ENCODE data around the gene OR4Q2.

OR4Q2 gene

GRCh38 chr14:20035938-20036337 is 34.0 kb downstream of the OR4Q2 start, which contains the start of gene OR4K13:
Gene OR4K13 (minus strand): TSS chr14:20036038. CDS start chr14:20034758, 1,280 bp downstream.
- no peaks in the 10 kb centered on the region for H3K9me2 ChIP-seq (replicated peaks; ENCODE audit: control insufficient read depth, low read length)
- TF ChIP-seq EZH2phosphoT487 (IDR thresholded peaks at IDR 0.05; ENCODE audit: borderline replicate concordance, low read length) = no peak
- TF ChIP-seq CTCF (IDR thresholded peaks at IDR 0.05; ENCODE audit: low read depth, low read length, poor library complexity, severe bottlenecking) = no peak
- no peak within 1 kb of the TSS for H3K4me2 ChIP-seq (ENCODE audit: low read length)
- no peak within 1 kb of the TSS for H3K4me3 ChIP-seq (ENCODE audit: low read length)
- no peaks in the 10 kb centered on the region for H3K9me3 ChIP-seq (ENCODE audit: control insufficient read depth, insufficient read depth, low read length)
- H3K79me2 ChIP-seq (ENCODE audit: control insufficient read depth, low read length) = no peaks in the 10 kb centered on the region
- H3K36me3 ChIP-seq (ENCODE audit: control insufficient read depth, low read length) = no peaks in the 10 kb centered on the region
- H3F3A ChIP-seq (ENCODE audit: control insufficient read depth, insufficient read depth) = no peaks in the 10 kb centered on the region
- H3K4me1 ChIP-seq (ENCODE audit: control insufficient read depth, low read length) = no peaks in the 10 kb centered on the region
- no peak within 1 kb of the TSS for H3K27ac ChIP-seq (ENCODE audit: low read depth, low read length)
- H4K20me1 ChIP-seq (ENCODE audit: control insufficient read depth, insufficient read depth, low read depth, low read length) = no peaks in the 10 kb centered on the region
- H3K27me3 ChIP-seq (ENCODE audit: control insufficient read depth, low read length) = no peaks in the 10 kb centered on the region

GRCh38 chr14:20044243-20044642 is 42.3 kb downstream of the OR4Q2 start:
- Histone ChIP-seq H3K4me1 (ENCODE audit: control insufficient read depth, low read length) (no peaks in the 10 kb centered on the region), H4K20me1 (ENCODE audit: control insufficient read depth, insufficient read depth, low read depth, low read length) (no peaks in the 10 kb centered on the region), H3F3A (ENCODE audit: control insufficient read depth, insufficient read depth) (no peaks in the 10 kb centered on the region), H3K4me3 (ENCODE audit: low read length) (no peak overlapping the region), H3K27me3 (ENCODE audit: control insufficient read depth, low read length) (no peaks in the 10 kb centered on the region), H3K9me2 (replicated peaks; ENCODE audit: control insufficient read depth, low read length) (no peaks in the 10 kb centered on the region), H3K79me2 (ENCODE audit: control insufficient read depth, low read length) (no peaks in the 10 kb centered on the region), H3K36me3 (ENCODE audit: control insufficient read depth, low read length) (no peaks in the 10 kb centered on the region), H3K27ac (ENCODE audit: low read depth, low read length) (no peak overlapping the region), H3K9me3 (ENCODE audit: control insufficient read depth, insufficient read depth, low read length) (no peaks in the 10 kb centered on the region), H3K4me2 (ENCODE audit: low read length) (no peak overlapping the region)
- TF ChIP-seq EZH2phosphoT487 (IDR thresholded peaks at IDR 0.05; ENCODE audit: borderline replicate concordance, low read length) (no peak), CTCF (IDR thresholded peaks at IDR 0.05; ENCODE audit: low read depth, low read length, poor library complexity, severe bottlenecking) (no peak)

GRCh38 chr14:20048202-20048601 is 46.2 kb downstream of the OR4Q2 start:
- Histone ChIP-seq H3K27ac (ENCODE audit: low read depth, low read length) (no peak overlapping the region), H4K20me1 (ENCODE audit: control insufficient read depth, insufficient read depth, low read depth, low read length) (no peaks in the 10 kb centered on the region), H3K36me3 (ENCODE audit: control insufficient read depth, low read length) (no peaks in the 10 kb centered on the region), H3K79me2 (ENCODE audit: control insufficient read depth, low read length) (no peaks in the 10 kb centered on the region), H3K4me1 (ENCODE audit: control insufficient read depth, low read length) (no peaks in the 10 kb centered on the region), H3K4me2 (ENCODE audit: low read length) (no peak overlapping the region), H3F3A (ENCODE audit: control insufficient read depth, insufficient read depth) (no peaks in the 10 kb centered on the region), H3K9me2 (replicated peaks; ENCODE audit: control insufficient read depth, low read length) (no peaks in the 10 kb centered on the region), H3K9me3 (ENCODE audit: control insufficient read depth, insufficient read depth, low read length) (no peaks in the 10 kb centered on the region), H3K4me3 (ENCODE audit: low read length) (no peak overlapping the region), H3K27me3 (ENCODE audit: control insufficient read depth, low read length) (no peaks in the 10 kb centered on the region)
- no peak for TF ChIP-seq EZH2phosphoT487 (IDR thresholded peaks at IDR 0.05; ENCODE audit: borderline replicate concordance, low read length)
- no peak for TF ChIP-seq CTCF (IDR thresholded peaks at IDR 0.05; ENCODE audit: low read depth, low read length, poor library complexity, severe bottlenecking)
